H1 (cell line): ENCODE results near the gene DNASE2B. TPM values are rescaled to one million over a fixed set of nuclear protein-coding genes. Genes with fewer than 3 reads are reported as not detected.

Experiments used
- CTCF ChIA-PET: fragments of 300-600 bp; sonication (Branson Sonifier 250); formaldehyde crosslinking; loops from one replicate; lab custom pipeline; 2021; ENCODE audit not compliant: partially characterized antibody; lab: Charles Lee
- POLR2A ChIA-PET: fragments of 300-600 bp; sonication (Branson Sonifier 250); formaldehyde crosslinking; loops from one replicate; lab custom pipeline; 2021; ENCODE audit warnings: inconsistent platforms; ENCODE audit not compliant: partially characterized antibody; lab: Charles Lee
- DNase-seq, 2 experiments: peaks; one replicate each; pipeline versions ENCODE4 v3.0.0 to v3.0.0-alpha.2; 2010 to 2022; ENCODE audit warnings: low spot score in 2 of 2, low read depth in 1 of 2, mixed read lengths in 1 of 2
- FAIRE-seq: peaks from 2 replicates; lab custom pipeline; 2011; peaks lifted over from hg19 to GRCh38; lab: Jason Lieb, UNC
- H2AFZ ChIP-seq: 2 replicates; pipeline ENCODE4 v1.8.1; 2012; ENCODE audit warnings: low read length, inconsistent platforms
- H2AK5ac ChIP-seq: 2 replicates; pipeline ENCODE4 v1.6.1; 2013; ENCODE audit warnings: low read depth, low read length
- H2BK120ac ChIP-seq: replicated peaks from 2 replicates; pipeline ENCODE3; 2013; ENCODE audit warnings: low read depth, low read length, inconsistent platforms
- H2BK12ac ChIP-seq: 2 replicates; pipeline ENCODE4 v1.6.1; 2013; ENCODE audit warnings: low read depth, low read length
- H2BK15ac ChIP-seq: 2 replicates; pipeline ENCODE4 v1.6.1; 2013; ENCODE audit warnings: low read length
- H2BK20ac ChIP-seq: 2 replicates; pipeline ENCODE4 v1.6.1; 2013; ENCODE audit warnings: low read length
- H2BK5ac ChIP-seq: 2 replicates; pipeline ENCODE4 v1.6.1; 2013; ENCODE audit warnings: low read depth, low read length
- H3K14ac ChIP-seq: 2 replicates; pipeline ENCODE4 v1.6.1; 2013; ENCODE audit warnings: inconsistent platforms; ENCODE audit not compliant: insufficient read length
- H3K18ac ChIP-seq: 2 replicates; pipeline ENCODE4 v1.6.1; 2013; ENCODE audit warnings: low read length; ENCODE audit errors: extremely low read depth
- H3K23ac ChIP-seq: 2 replicates; pipeline ENCODE4 v1.6.1; 2013; ENCODE audit warnings: inconsistent platforms; ENCODE audit not compliant: insufficient read length
- H3K23me2 ChIP-seq: 2 replicates; pipeline ENCODE4 v1.6.1; 2013; ENCODE audit warnings: low read depth, low read length
- H3K27ac ChIP-seq: 2 replicates; pipeline ENCODE4 v1.6.1; 2011; ENCODE audit warnings: low read depth, low read length, inconsistent platforms
- H3K27me3 ChIP-seq, 4 experiments: replicated peaks in 1 of 4; 1 replicate in 1 of 4; 2 replicates in 3 of 4; pipeline versions ENCODE4 v1.6.1 to v1.8.1; 2011 to 2013; ENCODE audit warnings: low read length in 3 of 4, mild to moderate bottlenecking in 3 of 4, inconsistent platforms in 2 of 4, mixed read lengths in 2 of 4, moderate library complexity in 1 of 4; ENCODE audit not compliant: control insufficient read depth in 3 of 4, insufficient read depth in 3 of 4; ENCODE audit errors: extremely low read depth in 1 of 4
- H3K36me3 ChIP-seq, 4 experiments: 2 replicates each; pipeline versions ENCODE4 v1.6.1 to v1.8.1; 2011 to 2013; ENCODE audit warnings: mild to moderate bottlenecking in 4 of 4, low read length in 3 of 4, moderate library complexity in 2 of 4, control low read depth in 1 of 4, inconsistent platforms in 1 of 4; ENCODE audit not compliant: insufficient read depth in 4 of 4, control insufficient read depth in 2 of 4
- H3K4ac ChIP-seq: replicated peaks from 2 replicates; pipeline ENCODE3; 2013; ENCODE audit warnings: low read length, low read depth, mixed read lengths, inconsistent platforms; ENCODE audit not compliant: insufficient read length
- H3K4me1 ChIP-seq, 4 experiments: replicated peaks in 1 of 4; 1 replicate in 1 of 4; 2 replicates in 3 of 4; pipeline versions ENCODE4 v1.6.1 to v1.8.1; 2011 to 2013; ENCODE audit warnings: low read length in 3 of 4, inconsistent platforms in 2 of 4, mixed read lengths in 1 of 4; ENCODE audit not compliant: insufficient read depth in 4 of 4, control insufficient read depth in 3 of 4
- H3K4me2 ChIP-seq, 2 experiments: 2 replicates each; pipeline versions ENCODE4 v1.6.1 to v1.8.1; 2011 to 2013; ENCODE audit warnings: low read depth in 2 of 2, low read length in 2 of 2, control low read depth in 1 of 2, inconsistent platforms in 1 of 2, mild to moderate bottlenecking in 1 of 2; ENCODE audit not compliant: insufficient read depth in 1 of 2
- H3K4me3 ChIP-seq, 4 experiments: fragments of 200-600, 300-600 bp in 1 of 4; sonication (generic), shearing (Covaris generic), sonication (Bioruptor Twin) in 1 of 4; 2 replicates each; pipeline versions ENCODE4 v1.5.1 to v1.8.1; 2011 to 2016; ENCODE audit warnings: low read length in 4 of 4, low read depth in 3 of 4, control low read depth in 2 of 4, inconsistent platforms in 2 of 4, mild to moderate bottlenecking in 2 of 4, mixed read lengths in 1 of 4, moderate library complexity in 1 of 4; ENCODE audit not compliant: insufficient read depth in 2 of 4; ENCODE audit errors: extremely low read depth in 1 of 4
- H3K56ac ChIP-seq: replicated peaks from 2 replicates; pipeline ENCODE3; 2013; ENCODE audit warnings: low read depth, mild to moderate bottlenecking, mixed read lengths, low read length, inconsistent platforms; ENCODE audit not compliant: insufficient read length
- H3K79me1 ChIP-seq: 2 replicates; pipeline ENCODE4 v1.6.1; 2013; ENCODE audit warnings: low read depth, low read length, control low read depth
- H3K79me2 ChIP-seq, 2 experiments: 2 replicates each; pipeline versions ENCODE4 v1.6.1 to v1.8.1; 2012 to 2013; ENCODE audit warnings: low read length in 2 of 2, mild to moderate bottlenecking in 2 of 2, inconsistent platforms in 1 of 2; ENCODE audit not compliant: insufficient read depth in 2 of 2, control insufficient read depth in 1 of 2
- H3K9ac ChIP-seq, 4 experiments: replicated peaks in 1 of 4; 1 replicate in 1 of 4; 2 replicates in 3 of 4; pipeline versions ENCODE4 v1.6.1 to v1.8.1; 2011 to 2013; ENCODE audit warnings: low read depth in 3 of 4, low read length in 3 of 4, control low read depth in 2 of 4, mild to moderate bottlenecking in 2 of 4, moderate library complexity in 2 of 4, inconsistent platforms in 1 of 4; ENCODE audit errors: extremely low read depth in 1 of 4
- H3K9me3 ChIP-seq, 2 experiments: 2 replicates each; pipeline versions ENCODE4 v1.6.1 to v1.8.1; 2012 to 2013; ENCODE audit warnings: mild to moderate bottlenecking in 2 of 2, moderate library complexity in 2 of 2, control low read depth in 1 of 2, inconsistent platforms in 1 of 2, low read depth in 1 of 2, low read length in 1 of 2, mixed read lengths in 1 of 2; ENCODE audit not compliant: insufficient read depth in 2 of 2
- H4K20me1 ChIP-seq, 2 experiments: replicated peaks in 1 of 2; 2 replicates each; pipeline versions ENCODE3 to v1.8.1; 2011 to 2013; ENCODE audit warnings: inconsistent platforms in 2 of 2, low read length in 2 of 2, mild to moderate bottlenecking in 1 of 2; ENCODE audit not compliant: insufficient read depth in 2 of 2, control insufficient read depth in 1 of 2
- H4K5ac ChIP-seq: 2 replicates; pipeline ENCODE4 v1.6.1; 2013; ENCODE audit warnings: low read length, low read depth, mixed read lengths, inconsistent platforms; ENCODE audit not compliant: insufficient read length
- H4K8ac ChIP-seq: 2 replicates; pipeline ENCODE4 v1.8.0; 2013; ENCODE audit warnings: mild to moderate bottlenecking, moderate library complexity, low read length, inconsistent platforms; ENCODE audit not compliant: insufficient read depth; ENCODE audit errors: extremely low read depth
- H4K91ac ChIP-seq: replicated peaks from 2 replicates; pipeline ENCODE3; 2013; ENCODE audit warnings: low read length, mixed read lengths, inconsistent platforms; ENCODE audit not compliant: insufficient read length
- E2F6 ChIP-seq: IDR thresholded peaks from 2 replicates; pipeline ENCODE4 v1.6.1; 2012; ENCODE audit warnings: inconsistent platforms
- YY1 ChIP-seq: IDR thresholded peaks from 2 replicates; pipeline ENCODE4 v1.6.1; 2011; ENCODE audit warnings: low read depth, mild to moderate bottlenecking, low read length
- WGBS, 2 experiments: shearing (Covaris generic) in 1 of 2; methylation state at CpG; one replicate each; pipeline versions ENCODE4 v1.1.6 to v1.1.7; 2013 to 2015; ENCODE audit warnings: low lambda C conversion rate in 2 of 2, mixed read lengths in 2 of 2, inconsistent platforms in 1 of 2, low coverage in 1 of 2, missing lambda C conversion rate in 1 of 2; ENCODE audit not compliant: insufficient replicate concordance in 2 of 2, insufficient coverage in 1 of 2, insufficient read length in 1 of 2; ENCODE audit errors: extremely low coverage in 1 of 2, missing lambda C conversion rate in 1 of 2; 5-methylcytosine and 5-hydroxymethylcytosine counted together
- polyA plus RNA-seq, 7 experiments: library from polyadenylated mRNA; depleted of rRNA in 3 of 7; stranded (reverse) in 5 of 7; unstranded in 2 of 7; fragments of >200 nt in 5 of 7; fragments of 200-250 nt in 2 of 7; gene quantifications; 1 replicate in 5 of 7; 2 replicates in 1 of 7; 4 replicates in 1 of 7; pipeline versions ENCODE4 v1.2.1 to v1.2.3, GENCODE V29; 2011 to 2013; ENCODE audit warnings: missing spikeins in 2 of 7, mixed read lengths in 2 of 7
- total RNA-seq: library from RNA; stranded (reverse); fragmentation: NEBNext Ultra II Directional; extraction: Animal tissue kit (Norgen Biotek cat#: 25700); gene quantifications from 2 replicates; pipeline ENCODE4 v1.2.1, GENCODE V29; 2021

Gene DNASE2B
- total and polyA plus RNA-seq, 2 of the 8 experiments (the other 6 are each of a cell fraction or from before 2014, with no cell fraction given): not detected

GRCh38 chr1:84379138-84379916 lies 19.0 kb upstream of the DNASE2B start:
- no peak overlapping the region for H3K56ac ChIP-seq
- no peak overlapping the region for H2BK5ac ChIP-seq
- H3K9ac ChIP-seq: no peak overlapping the region
- H3K4me2 ChIP-seq: no peak overlapping the region
- FAIRE-seq: no peak
- peaks cover 0 to 2% (median 0%) of the 10 kb centered on the region in 4 experiments; a peak in 2 of 7 replicates for H3K4me1 ChIP-seq
- no peak overlapping the region for H3K23ac ChIP-seq
- no peak overlapping the region for H2BK15ac ChIP-seq
- no peak overlapping the region for H3K18ac ChIP-seq
- 87% methylated on average over 4 of the region's 4 CpGs; no CpG with 5 or more reads in 1 of the 2 experiments for WGBS, 2 experiments
- no peak overlapping the region for H4K91ac ChIP-seq
- H3K36me3 ChIP-seq: no peaks in the 10 kb centered on the region; a peak in 1 of 8 replicates
- H3K23me2 ChIP-seq: no peaks in the 10 kb centered on the region
- TF ChIP-seq E2F6: no peak
- TF ChIP-seq YY1: no peak
- H2BK20ac ChIP-seq: no peak overlapping the region
- H3K27me3 ChIP-seq: no peaks in the 10 kb centered on the region
- no peak overlapping the region for H2BK12ac ChIP-seq
- H3K9me3 ChIP-seq: no peaks in the 10 kb centered on the region
- no peak overlapping the region for H2AK5ac ChIP-seq
- no peaks in the 10 kb centered on the region for H3K79me1 ChIP-seq
- no peak overlapping the region for H4K8ac ChIP-seq
- no peak overlapping the region for H3K14ac ChIP-seq
- DNase-seq: no peak
- no peak overlapping the region for H3K4ac ChIP-seq
- POLR2A ChIA-PET: interaction anchor here (0.6 kb wide), 1 partner anchor 88 kb away, joined by 3 read pairs; no protein-coding TSS in a partner anchor
- no peaks in the 10 kb centered on the region for H3K79me2 ChIP-seq
- no peak overlapping the region for H4K5ac ChIP-seq
- no peak overlapping the region for H2BK120ac ChIP-seq
- H3K4me3 ChIP-seq: no peak overlapping the region
- H2AFZ ChIP-seq: no peak overlapping the region
- H3K27ac ChIP-seq: no peak overlapping the region
- CTCF ChIA-PET: interaction anchor here (0.6 to 1.5 kb wide), 5 partner anchors 11 to 241 kb away, joined by 3 to 4 read pairs (median 3); no protein-coding TSS in a partner anchor
- H4K20me1 ChIP-seq: no peaks in the 10 kb centered on the region
